Stimulated activated CD4-positive, alpha-beta T cell treated with anti-CD3 and anti-CD28 coated beads, Interleukin-4, amount 100 ng/mL, for 4 hours (primary cell): ENCODE data around the gene ETFB.
A peak's percentile ranks its signal among the peaks of the same experiment; 100 is the strongest.

ENCODE experiments used
- DNase-seq, 2 experiments: peaks; one replicate each; pipeline ENCODE4 v3.0.0-alpha.2; 2020

ETFB gene

DNA sequence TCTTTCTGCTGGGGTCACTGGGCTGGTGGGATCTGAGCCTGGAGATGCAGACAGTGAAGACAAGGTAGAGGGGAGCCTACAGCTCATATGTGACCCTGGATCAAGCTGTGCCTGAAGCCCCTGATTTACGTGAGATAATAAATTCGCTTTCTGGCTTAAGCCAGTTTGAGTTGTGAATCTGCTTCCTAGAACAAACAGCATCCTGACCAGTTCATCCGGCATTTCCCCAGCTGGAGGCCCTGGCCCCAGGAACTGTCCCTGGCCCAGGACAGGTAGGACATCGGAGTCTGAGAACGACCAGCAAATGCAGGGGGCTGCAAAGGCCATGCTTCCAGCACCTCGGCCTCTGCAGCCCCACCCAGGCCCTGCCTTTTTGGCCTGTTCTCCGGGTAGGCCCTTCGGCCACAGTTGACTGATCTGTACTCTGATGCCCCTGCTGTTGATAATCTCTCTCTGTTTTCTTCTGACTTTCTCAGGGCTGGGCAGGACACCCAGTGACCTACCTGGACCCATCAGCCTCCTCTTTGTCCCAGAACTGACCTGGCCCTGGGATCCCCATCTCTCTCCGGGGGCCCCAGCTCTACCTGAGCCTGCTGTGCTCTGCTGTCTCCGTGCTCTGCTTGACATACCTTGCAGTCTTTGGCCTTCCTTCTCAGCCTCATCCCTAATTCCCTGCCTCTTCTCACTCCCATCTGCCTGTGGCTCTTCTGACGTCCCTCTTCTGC lies 14.8 kb downstream of the ETFB start:
- no peak for DNase-seq

DNA sequence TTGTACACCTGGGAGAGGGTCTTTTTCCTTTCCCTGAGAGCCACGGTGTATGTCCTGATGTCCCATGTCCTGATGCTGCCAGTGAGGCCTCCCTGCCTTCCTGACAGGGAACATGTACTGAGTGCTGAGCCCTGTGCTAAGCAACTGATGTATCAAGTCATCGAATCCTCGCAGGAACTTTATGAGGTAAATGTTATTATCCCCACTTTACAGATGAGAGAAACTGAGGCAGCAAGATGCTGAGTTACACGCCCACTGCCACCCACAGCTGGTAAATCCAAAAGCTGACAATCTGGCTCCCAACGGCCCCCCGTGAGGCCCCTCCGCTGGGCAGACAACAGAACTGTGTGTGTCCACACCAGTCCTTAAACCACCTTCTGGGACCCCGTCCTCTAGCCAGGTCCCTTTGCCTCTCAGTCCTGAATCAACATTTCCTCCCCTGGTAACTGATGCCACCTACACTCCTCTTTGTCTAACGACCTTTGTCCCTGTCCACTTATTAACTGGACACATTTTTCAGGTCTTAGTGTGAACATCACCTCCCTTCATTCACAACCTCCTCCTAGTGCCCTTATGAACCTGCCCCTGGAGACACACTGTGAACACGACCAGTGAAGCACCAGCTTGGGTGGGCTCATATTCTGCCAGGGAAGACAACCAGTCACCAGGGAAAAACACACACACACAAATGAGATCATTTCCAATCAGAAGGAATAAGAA lies 18.8 kb downstream of the ETFB start:
- DNase-seq: no peak

DNA sequence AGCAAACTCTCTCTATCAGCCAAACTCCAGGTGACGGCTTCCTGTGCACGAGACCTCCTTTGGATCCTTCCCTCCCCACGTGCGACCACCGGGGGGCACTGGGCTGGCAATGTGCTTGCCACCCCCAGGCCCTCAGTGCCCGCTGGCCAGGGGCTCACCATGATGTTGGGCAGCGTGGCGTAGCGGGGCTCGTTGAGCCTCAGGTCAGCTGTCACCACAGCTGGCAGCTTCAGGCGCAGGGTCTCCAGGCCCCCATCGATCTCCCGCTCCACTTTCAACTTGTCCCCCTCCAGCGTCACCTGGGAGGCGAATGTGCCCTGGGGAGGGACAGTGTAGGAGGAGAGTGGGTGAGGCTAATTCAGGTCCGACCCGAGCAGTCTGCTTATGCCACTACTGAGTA lies 19.4 kb downstream of the ETFB start:
- DNase-seq: no peak

DNA sequence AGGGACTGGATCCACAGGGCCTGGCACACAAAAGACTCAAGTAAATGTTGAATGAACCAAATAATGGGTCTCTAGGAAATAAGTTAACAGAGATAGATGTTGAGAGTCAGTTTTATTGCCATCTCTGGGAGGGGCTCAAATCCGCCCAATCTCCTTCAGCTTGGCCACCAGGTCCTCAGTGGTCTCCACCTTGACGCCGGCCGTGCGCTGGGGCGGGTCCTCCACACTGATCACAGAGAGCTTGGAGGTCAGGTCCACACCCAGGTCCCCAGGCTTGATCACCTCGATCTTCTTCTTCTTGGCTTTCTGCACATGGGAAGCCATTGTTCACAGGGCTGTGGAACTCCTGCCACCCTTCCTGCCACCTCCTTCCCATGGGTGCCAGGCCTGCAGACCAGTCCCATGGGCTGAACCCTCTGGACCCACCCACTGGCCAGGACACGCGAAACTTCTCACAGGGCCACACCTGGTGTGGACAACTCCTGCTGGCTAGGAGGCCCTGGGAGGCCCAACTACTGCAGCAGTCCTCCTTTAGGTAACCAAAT lies 21.0 kb downstream of the ETFB start:
- no peak for DNase-seq

DNA sequence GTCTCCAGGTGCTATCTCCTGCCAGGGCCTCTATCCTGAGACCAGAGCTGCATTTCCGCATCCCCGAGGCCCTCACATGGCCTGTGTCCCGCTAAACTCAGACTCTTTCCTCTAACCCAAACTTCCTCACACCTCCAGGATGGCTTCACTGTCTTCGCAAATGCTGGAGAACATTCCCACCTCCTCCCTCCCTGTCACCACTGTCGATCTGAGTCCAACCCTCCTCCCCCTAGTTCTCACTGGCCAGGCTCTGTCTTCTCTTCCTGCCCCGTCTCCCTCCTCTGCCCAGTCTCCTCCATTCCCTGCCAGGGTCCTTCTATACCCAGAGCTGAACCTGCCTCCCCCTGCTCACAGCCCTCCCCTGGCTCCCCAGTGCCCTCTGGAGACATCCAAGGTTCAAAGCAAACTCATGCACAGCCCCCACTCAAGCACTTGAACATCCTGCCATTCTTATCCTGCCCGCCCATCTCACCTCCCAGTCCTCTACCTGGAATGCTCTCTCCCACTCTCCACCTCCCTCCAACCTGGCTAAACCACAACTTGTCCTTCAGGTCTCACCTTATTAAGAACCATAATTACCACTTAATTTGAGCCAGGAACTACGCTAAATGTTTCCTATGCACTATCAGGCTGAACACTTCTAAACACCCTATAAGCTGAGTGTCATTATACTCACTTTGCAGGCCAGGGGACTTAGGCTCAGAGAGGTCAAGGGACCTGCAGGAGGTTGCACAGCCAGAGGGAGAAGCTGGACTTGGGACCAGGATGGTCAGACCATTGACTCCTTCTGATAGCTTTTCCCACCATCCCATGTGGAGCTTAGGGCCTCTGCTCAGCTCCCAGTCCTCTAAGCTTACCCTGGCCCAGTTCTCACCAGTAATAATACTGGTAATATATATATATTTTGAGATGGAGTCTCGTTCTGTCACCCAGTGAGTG lies 23.3 kb downstream of the ETFB start:
- no peak for DNase-seq

DNA sequence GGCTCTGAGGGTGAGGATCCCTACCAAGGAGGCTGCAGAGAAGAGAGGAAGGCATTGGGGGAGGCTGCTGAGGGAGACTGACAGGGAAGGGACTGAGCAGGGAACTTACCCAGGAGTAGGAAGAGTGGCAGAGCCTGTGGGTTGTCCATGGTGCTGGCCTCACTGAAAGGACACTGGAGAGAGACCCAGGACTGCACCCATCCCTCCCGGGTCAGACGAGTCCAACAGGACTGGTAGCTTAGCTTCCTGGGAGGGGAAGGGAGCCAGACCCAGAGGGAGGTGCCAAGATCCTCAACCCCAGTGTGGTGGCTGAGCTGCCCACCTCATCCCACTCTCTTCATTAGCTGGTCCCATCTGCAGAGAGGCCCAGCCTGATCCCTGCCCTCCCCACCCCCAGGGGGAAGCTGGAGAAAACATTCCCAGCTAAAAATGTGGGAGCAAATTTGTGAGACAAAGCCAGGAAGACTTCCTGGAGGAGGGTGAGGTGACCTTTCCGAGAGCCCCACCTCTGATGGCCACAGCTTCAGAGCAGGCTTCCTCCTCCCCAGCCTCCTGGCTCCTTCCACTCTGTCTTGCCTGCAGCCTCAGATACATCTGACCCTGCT lies 24.1 kb downstream of the ETFB start, which contains the start of gene VSIG10L:
Gene VSIG10L, minus strand, starts transcription at position 164 of the 605 bp plus-strand sequence. Its CDS starts 15 bp downstream, at position 149.
- no peak for DNase-seq

DNA sequence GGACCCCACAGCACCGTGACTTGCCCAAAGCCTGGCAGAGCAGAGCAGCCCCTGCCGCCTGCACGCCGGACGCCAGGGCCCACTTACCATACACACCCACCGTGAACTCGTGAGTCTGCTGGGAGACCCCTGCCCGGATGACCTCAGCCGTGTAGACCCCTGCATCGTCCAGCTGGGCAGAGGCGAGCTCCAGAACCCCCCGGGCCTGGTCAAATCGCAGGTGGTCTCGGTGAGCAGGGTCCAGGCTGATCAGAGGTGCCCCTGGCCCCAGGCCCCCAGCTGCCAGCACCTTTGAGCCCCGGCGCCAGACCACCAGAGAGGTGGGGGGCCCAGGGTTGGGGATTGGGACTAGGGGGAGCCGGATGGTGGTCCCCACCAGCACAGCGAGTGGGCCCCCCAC lies 25.1 kb downstream of the ETFB start:
- no peak for DNase-seq

DNA sequence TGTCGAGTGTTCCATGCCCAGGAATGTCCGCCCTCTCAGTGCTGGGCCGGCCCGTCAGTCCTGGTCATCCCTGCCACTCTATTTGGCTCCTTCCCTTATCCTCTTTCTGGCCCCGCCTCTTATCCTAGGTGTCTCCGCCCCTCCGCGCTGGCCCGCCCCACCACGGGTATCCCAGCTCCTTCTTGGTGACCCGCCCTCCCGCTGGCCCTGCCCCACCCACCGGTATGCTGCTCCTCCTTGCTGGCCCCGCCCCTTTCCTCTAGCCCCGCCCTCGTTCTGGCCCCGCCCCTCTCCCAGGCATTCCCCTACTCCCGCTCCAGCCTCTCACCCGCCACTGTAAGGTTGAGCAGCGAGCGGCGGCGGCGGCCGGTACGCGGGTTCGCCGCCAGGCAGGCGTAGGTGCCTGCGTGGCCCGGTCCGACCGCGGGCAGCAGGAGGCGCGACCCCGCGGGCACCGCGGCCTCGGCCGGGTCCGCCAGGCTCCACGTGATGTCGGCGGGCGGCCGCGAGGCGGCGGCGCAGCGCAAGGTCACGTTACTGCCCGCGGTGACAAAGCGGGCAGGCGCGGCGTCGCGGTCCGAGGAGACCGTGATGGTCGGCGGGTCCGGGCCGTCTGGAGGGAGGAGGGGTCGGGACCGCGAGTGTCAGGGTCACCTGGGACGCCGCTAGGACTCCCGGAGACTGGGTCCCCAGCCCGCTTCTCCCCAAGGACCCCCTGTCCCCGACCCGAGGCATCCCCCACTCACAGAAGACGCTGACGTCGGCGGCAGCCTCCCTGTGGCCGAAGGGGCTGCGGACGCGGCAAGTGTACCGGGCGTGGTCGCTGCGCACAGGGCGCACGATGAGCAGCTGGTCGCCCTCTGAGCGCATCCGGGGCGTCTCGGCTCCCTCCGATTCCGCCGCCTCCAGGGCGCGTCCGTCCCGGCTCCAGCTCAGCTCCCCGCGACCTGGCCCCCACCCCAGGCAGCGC lies 26.2 kb downstream of the ETFB start:
- DNase-seq: peak; percentile 90 to 96

DNA sequence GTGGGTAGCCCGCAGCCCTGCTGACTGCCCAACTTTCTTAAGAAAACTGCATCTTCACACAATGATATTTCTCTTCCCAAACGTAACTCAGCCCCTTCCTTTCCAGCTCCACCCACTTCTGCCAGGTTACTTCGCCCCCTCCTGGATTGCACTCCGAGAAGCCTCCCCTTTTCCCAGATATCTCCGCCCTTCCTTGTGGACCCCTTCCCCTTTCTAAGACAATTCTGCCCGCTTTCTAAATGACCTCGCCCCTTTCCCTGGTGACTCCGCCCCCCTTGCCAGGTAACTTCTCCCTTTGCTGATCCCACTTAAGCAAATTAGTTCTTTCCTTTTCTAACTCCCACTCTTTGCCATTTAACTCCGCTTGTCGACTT lies 26.9 kb downstream of the ETFB start:
- DNase-seq: no peak

DNA sequence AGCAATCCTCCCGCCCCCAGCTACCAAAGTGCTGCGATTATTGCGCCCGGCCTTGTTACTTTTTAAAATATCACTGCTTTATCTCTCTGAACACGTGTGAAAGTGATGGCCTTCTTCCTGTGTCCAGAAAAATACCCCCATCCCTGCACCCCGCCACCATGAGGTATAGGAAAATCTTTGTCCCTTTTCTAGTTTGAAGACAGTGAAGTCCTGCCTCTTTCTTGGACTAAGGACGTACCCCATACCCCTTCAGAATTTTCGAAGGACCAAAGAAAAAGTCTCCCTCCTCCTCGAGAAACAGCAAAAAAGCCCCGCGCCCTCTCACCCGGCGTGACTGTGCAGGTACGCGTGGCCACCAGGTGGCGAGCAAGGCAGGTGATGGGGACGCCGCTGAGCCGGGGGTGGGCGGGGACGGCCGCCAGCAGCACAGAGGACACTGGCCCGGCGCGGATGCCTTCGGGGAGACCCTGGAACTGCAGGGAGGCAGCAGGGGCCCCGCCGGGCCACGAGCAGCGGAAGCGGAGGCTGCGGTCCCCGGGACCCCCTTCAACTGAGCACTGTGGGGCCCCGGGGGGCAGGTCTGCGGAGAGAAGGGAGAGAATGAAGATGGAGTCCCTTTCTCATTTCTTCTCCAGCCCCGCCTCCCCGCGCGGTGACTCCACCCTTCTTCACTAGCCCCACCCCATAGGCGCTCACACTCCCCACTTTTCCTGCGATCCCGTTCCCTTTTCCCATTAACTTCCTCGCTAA lies 27.4 kb downstream of the ETFB start:
- DNase-seq: peak; percentile 80 to 90

DNA sequence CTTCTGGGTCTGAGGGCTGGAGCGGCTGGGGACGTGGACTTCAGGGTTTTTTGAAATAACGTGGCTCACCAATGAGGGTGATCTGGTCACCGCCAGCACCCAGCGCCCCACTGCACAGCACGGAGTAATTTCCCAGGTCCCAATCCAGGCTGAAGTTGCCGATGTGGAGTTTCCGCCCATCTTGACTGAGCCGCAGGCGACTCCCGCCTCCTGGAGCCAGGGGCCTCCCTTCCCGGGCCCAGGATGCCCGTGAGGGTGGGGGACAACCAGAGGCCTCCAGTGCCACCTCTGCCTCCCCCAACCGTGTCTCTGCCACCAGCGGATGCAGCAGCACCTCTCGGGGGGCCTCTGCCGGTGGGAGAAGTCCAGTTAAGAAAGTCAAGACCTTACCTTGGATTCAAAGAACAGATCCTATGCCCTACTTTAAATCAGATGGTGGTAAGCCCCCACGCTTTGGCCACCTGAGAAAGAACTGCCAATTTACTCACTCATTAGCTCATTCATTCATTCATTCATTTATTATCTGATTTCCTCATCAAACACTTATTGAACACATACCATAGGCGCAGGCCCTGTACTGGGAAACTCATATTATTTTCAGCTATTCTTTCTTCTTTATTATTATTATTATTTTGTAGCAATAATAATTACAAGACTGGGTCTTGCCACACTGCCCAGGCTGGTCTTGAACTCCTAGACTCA lies 28.2 kb downstream of the ETFB start:
- DNase-seq: no peak

DNA sequence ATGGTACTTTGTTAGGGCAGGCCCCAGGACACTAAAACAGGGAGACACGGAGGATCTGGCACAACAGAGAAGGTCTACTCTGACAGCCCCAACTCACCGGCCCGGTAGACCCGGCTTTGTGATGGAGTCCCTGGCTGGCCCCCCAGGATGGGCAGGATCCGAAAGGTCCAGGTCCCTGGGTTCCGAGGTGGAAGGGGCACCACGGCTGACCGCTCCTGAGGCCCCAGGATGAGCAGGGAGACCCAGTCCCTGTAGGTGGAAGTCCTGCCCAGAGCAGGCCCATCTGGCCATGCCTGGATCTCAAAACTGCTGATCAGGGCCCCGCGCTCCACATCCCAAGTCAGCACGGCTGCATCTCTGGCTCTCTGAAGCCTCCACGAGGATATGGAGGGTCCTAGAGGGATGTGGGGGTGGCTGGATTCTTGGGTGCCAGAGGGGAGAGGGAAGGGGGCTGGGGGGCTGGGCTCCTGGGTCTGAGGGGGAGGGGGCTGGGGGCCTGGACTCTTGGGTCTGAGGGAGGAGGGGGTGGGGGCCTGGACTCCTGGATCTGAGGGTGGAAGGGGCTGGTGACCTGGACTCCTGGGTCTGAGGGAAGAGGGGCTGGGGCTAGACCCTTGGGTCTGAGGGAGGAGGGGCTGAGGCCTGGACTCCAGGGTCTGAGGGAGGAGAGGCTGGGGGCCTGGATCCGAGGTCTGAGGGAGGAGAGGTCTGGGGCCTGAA lies 28.9 kb downstream of the ETFB start:
- DNase-seq: no peak

DNA sequence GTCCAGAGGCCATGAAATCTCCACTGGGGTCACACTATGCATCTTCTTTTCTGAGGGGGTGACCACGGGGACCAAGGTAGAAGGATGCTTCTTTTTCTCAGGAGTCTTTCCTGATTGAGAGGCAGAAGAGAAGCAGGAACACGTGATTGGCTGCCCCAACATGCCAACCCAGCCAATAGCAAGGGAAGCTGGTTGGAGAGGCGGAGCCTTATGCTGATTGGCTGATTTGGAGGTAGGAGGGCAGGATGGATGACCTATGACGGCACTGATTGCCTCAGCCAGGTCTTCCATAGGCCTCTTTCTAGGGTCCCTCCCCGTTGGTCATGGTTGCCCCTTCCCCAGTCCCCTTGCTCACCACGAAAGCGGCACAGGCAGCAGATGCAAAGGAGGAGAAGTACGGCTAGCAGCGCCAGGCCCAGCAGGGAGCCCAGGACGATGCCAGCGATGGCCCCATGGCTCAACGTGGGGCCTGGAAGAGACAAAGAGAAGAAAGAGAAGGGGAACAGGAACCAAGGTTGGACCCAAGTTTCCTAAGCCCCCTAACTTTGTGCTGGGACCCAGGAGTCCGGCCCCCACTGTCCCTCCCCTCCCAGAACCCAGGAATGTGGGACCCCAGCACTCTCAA lies 32.2 kb downstream of the ETFB start:
- no peak for DNase-seq

DNA sequence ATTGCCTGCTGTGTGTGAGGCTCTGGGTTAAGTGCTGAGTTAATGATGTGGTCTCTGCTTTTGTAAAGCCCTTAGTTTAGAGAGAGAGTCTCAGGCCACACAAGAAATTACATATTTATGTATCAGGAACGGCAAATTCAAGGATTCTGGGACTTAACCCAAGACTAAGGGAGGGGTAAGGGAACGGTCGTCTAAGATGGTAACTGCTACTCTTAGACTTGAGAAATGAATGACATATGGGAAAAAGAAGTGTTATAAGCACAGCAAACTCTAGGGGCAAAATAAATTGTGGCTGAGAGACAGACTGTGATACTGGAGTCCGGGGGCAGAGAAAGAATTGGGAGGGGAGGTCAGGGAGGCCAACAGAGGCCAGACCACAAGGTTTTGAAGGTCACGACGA lies 34.5 kb downstream of the ETFB start:
- no peak for DNase-seq

DNA sequence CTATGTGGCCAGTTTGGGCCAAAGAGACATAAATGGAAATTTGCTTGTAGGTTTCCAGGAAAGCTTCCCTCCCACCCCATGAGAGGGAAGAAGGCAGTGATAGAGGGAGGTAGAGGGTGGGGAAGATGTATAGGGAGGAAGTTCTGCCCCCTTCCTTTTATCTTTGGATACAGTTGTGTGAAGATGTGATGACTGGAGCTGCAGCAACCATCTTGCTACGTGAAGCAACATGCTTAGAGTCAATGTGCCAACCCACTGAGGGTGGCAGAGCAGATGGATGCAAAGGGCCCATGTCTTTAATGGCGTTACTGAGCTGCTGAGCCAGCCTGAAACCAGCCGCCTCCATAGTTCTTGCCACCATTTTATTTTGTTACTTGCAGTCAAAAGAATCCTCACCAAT lies 35.0 kb downstream of the ETFB start:
- no peak for DNase-seq

DNA sequence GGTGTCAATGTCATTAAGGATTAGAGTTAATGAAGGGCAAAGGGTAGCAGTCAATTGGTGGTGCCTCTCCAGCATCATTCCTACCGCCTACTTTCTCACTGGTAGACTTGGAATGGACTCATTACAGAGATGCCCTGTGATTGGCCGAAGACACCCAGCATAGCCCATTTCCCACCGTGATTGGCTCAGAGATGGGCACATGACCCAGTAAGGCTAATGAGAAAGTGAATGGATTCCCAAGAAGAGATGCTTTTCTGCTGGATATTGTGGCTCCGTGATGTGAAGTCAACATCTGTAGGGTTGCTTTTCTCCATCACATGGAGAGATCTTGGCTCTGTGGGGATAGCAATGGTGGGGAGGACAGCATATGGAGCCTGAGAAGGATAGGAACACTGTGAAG lies 35.8 kb downstream of the ETFB start:
- no peak for DNase-seq

DNA sequence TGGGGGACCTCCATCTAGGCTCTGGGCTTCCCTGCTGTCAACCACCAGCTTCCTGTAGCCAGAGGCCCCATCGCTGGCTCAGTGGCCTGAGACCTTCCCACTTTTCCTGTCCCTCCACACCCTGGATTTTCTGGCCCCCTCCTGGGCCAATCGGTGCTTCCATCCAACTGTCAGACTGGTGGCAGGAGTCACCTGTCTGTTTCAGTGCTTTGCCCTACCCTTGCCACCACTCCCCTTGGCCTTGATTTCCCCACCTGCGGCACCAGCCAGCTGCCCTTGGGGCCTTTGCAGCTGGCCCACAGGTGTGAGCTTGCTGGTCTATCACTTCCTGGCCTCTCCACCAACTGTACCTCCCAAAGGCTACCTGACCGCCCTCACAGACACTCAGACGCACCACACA lies 36.8 kb downstream of the ETFB start:
- no peak for DNase-seq

DNA sequence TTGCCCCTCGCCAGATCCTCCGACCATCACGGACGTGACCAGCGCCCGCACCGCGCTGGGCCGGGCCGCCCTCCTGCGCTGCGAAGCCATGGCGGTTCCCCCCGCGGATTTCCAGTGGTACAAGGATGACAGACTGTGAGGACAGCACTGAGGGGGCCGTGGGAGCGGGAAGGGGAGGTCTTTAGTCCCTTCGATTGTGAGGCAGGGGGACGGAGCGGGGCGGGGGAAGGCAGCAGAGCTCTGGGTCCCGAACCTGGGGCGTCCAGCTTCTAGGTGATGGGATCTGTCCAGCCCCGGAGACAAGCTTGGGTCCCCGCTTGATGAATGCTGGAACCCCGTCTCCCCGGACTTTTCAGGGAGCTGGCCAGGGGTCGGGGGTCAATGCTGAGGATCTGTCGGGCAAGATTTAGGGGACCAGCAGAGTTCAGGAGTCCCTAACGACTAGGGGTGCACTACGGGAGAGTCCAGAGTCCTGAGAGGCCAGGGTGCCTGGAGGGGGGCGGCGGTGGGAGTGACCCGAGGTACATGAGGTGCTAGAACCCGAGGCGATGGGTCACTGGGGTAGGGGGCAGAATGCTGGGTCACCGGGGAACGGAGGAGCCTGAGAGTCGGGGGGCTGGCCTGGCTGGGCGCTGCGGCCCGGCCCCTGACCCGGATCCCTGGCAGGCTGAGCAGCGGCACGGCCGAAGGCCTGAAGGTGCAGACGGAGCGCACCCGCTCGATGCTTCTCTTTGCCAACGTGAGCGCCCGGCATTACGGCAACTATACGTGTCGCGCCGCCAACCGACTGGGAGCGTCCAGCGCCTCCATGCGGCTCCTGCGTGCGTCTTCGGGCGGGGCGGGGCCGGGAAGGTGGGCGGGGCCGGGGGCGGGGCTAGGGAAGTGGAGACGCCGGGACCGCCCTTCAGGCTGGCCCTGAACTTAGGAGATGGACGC lies 38.9 kb downstream of the ETFB start:
- DNase-seq: peak; percentile 27 to 50
